Measurements from ENCODE around the gene ZFYVE9. TPM values are rescaled to one million over a fixed set of nuclear protein-coding genes. Genes with fewer than 3 reads are reported as not detected.

ZFYVE9 gene
- total RNA-seq, 4 donors from 2014 or later = 35.9 to 42.9 (median 41.9) TPM

- no peak for ATAC-seq
- H3K9me3 ChIP-seq = no peaks in the 10 kb centered on the region
- H3K4me1 ChIP-seq = no peaks in the 10 kb centered on the region
- TF ChIP-seq, protein P1, sequence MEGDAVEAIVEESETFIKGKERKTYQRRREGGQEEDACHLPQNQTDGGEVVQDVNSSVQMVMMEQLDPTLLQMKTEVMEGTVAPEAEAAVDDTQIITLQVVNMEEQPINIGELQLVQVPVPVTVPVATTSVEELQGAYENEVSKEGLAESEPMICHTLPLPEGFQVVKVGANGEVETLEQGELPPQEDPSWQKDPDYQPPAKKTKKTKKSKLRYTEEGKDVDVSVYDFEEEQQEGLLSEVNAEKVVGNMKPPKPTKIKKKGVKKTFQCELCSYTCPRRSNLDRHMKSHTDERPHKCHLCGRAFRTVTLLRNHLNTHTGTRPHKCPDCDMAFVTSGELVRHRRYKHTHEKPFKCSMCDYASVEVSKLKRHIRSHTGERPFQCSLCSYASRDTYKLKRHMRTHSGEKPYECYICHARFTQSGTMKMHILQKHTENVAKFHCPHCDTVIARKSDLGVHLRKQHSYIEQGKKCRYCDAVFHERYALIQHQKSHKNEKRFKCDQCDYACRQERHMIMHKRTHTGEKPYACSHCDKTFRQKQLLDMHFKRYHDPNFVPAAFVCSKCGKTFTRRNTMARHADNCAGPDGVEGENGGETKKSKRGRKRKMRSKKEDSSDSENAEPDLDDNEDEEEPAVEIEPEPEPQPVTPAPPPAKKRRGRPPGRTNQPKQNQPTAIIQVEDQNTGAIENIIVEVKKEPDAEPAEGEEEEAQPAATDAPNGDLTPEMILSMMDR (IDR thresholded peaks at IDR 0.05 in 4 of 5, conservative IDR thresholded peaks at IDR 0.05 in 1 of 5) = no peak
- no peak for TF ChIP-seq POLR2A (IDR thresholded peaks at IDR 0.05)
- no peaks in the 10 kb centered on the region for H3K27me3 ChIP-seq
- intact Hi-C loops (cut with DNase I; ENCODE audit: low total_unique reads) (no loop called here), in situ Hi-C loops (cut with MboI; ENCODE audit: low sequenced_read_pairs in 4 of 4) (no loop called here)
- DNase-seq = no peak
- no peaks in the 10 kb centered on the region for H3K36me3 ChIP-seq
- no peak overlapping the region for H3K27ac ChIP-seq
- no peak overlapping the region for H3K4me3 ChIP-seq
These were observed 183.9 kb downstream of the ZFYVE9 start for GRCh38 chr1:52325786-52326185.

GRCh38 chr1:52328615-52329014, 186.7 kb downstream of the ZFYVE9 start:
- Histone ChIP-seq H3K4me1 (no peaks in the 10 kb centered on the region), H3K36me3 (peaks cover 0 to 6% of the 10 kb centered on the region in 2 donors), H3K27me3 (no peaks in the 10 kb centered on the region), H3K27ac (no peak overlapping the region), H3K9me3 (no peaks in the 10 kb centered on the region), H3K4me3 (no peak overlapping the region)
- DNase-seq (no peak), ATAC-seq (no peak)
- TF ChIP-seq POLR2A (IDR thresholded peaks at IDR 0.05) = no peak
- TF ChIP-seq, protein P1 (IDR thresholded peaks at IDR 0.05 in 4 of 5, conservative IDR thresholded peaks at IDR 0.05 in 1 of 5) = no peak
- in situ Hi-C loops (cut with MboI; ENCODE audit: low sequenced_read_pairs in 4 of 4) = no loop called here
- intact Hi-C loops (cut with DNase I; ENCODE audit: low total_unique reads) = no loop called here

DNA sequence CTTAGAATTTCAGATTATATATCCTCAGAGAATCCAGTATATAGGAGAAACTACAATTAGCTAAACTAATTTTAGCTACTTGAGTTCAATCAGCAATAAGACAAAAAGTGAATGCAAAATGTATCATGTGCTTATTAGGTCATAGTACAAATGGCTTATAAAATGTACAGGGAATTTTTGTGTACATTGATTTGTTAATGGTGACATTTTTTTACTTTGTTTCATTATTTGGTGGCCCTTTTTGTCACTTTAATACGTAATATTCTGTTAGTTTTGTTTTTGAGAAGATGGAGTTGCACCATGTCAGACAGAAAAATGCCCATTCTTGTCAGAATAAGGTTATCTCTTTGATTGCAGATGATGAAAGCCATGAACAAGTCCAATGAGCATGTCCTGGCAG, 190.5 kb downstream of the ZFYVE9 start:
- Histone ChIP-seq H3K4me1 (peaks cover 0 to 4% of the 10 kb centered on the region in 2 donors), H3K9me3 (no peaks in the 10 kb centered on the region), H3K36me3 (peaks cover 0 to 11% of the 10 kb centered on the region in 2 donors), H3K4me3 (no peak overlapping the region), H3K27me3 (no peaks in the 10 kb centered on the region), H3K27ac (no peak overlapping the region)
- ATAC-seq = no peak
- DNase-seq = no peak
- no peak for TF ChIP-seq POLR2A (IDR thresholded peaks at IDR 0.05)
- TF ChIP-seq, protein P1 (IDR thresholded peaks at IDR 0.05 in 4 of 5, conservative IDR thresholded peaks at IDR 0.05 in 1 of 5) = no peak
- intact Hi-C loops (cut with DNase I; ENCODE audit: low total_unique reads) = no loop called here
- in situ Hi-C loops (cut with MboI; ENCODE audit: low sequenced_read_pairs in 4 of 4) = no loop called here

DNA sequence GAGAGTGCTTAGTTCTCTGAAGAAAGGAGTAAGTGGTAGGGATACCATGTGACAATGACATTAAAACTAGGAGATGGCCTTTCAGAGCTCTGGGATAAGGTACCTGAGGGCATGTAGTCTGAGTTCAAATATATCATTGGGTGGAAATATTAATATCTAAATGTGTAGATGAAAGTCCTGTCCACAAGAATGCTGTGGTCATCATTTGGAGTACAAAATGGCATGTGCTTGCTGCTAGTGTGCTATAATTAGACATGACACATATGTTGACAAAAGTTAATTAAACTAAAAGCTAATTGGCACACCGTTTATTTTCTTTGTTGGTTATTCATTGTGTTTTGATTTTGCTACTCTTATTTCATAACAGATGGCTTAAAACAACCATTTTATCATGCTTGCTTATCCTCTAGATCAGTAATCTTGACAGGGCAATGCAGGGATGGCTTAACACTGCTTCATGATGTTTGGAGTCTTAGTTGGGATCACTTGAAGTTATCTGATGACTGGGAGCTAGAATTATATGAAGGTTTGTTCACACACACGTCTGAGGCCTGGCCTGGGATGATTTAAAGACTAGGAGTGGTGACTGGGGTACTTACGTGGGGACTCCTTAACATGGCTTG, 193.1 kb downstream of the ZFYVE9 start:
- ATAC-seq (peak; percentile 44 to 68), DNase-seq (no peak)
- peak overlapping the region in 2 of 4 donors; percentile 3 to 20 for H3K27ac ChIP-seq
- H3K36me3 ChIP-seq = peaks cover 0 to 32% of the 10 kb centered on the region in 2 donors
- H3K9me3 ChIP-seq = no peaks in the 10 kb centered on the region
- peaks cover 0 to 4% of the 10 kb centered on the region in 2 donors for H3K4me1 ChIP-seq
- in situ Hi-C loops (cut with MboI; ENCODE audit: low sequenced_read_pairs in 4 of 4) = no loop called here
- TF ChIP-seq, protein P1 (IDR thresholded peaks at IDR 0.05 in 4 of 5, conservative IDR thresholded peaks at IDR 0.05 in 1 of 5) = no peak
- no peak for TF ChIP-seq POLR2A (IDR thresholded peaks at IDR 0.05)
- H3K27me3 ChIP-seq = no peaks in the 10 kb centered on the region
- H3K4me3 ChIP-seq = no peak overlapping the region
- intact Hi-C loops (cut with DNase I; ENCODE audit: low total_unique reads) = no loop called here

DNA sequence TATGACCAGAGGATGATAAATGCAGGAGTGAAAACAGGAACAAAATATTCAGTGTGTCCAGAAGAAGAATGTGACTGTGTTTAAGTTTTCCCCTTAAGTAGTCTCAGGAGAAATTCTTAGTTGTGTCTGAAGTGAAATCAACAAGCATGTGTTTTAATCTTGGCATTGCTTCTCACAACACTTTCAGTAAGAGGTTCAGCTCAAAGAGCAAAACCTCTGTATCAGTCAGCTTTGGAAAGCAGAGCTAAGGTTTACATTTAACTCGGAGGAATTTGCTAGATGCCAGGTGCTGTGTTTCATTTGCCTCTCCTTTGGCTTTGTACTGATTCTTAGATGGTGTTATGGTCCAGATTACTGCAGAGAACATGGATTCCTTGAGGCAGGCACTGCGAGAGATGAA, 195.6 kb downstream of the ZFYVE9 start:
- intact Hi-C loops (cut with DNase I; ENCODE audit: low total_unique reads) = no loop called here
- H3K36me3 ChIP-seq = peaks cover 0 to 37% of the 10 kb centered on the region in 2 donors

More for the DNA sequence above, 195.6 kb downstream of the ZFYVE9 start:
- in situ Hi-C loops (cut with MboI; ENCODE audit: low sequenced_read_pairs in 4 of 4) = no loop called here
- Histone ChIP-seq H3K4me3 (no peak overlapping the region), H3K4me1 (peaks cover 0 to 4% of the 10 kb centered on the region in 2 donors), H3K27me3 (no peaks in the 10 kb centered on the region), H3K9me3 (no peaks in the 10 kb centered on the region), H3K27ac (no peak overlapping the region)
- ATAC-seq (no peak), DNase-seq (no peak)
- TF ChIP-seq, protein P1 (IDR thresholded peaks at IDR 0.05 in 4 of 5, conservative IDR thresholded peaks at IDR 0.05 in 1 of 5) = no peak
- no peak for TF ChIP-seq POLR2A (IDR thresholded peaks at IDR 0.05)

Data from gastrocnemius medialis (tissue), 4 donors.